Activated T-helper 1 cell treated with anti-CD3 and anti-CD28 coated beads, Interleukin-2, amount 50 U/mL, for 16 hours (primary cell): ENCODE results near the gene ASAP2.

Experiments used
- DNase-seq, 2 donors: peaks; one replicate each; pipeline ENCODE4 v3.0.0-alpha.2; 2020; ENCODE audit warnings: low read depth in 1 of 2, low spot score in 1 of 2

ASAP2 gene

GRCh38 chr2:9317559-9317958 lies 110.9 kb downstream of the ASAP2 start:
- no peak for DNase-seq

- DNase-seq = no peak
These were observed 112.1 kb downstream of the ASAP2 start for GRCh38 chr2:9318461-9319337.

GRCh38 chr2:9319338-9319715 lies 112.7 kb downstream of the ASAP2 start:
- no peak for DNase-seq

- DNase-seq = no peak
These were observed 116.0 kb downstream of the ASAP2 start for GRCh38 chr2:9322576-9322975.

GRCh38 chr2:9325428-9325827 lies 118.8 kb downstream of the ASAP2 start:
- no peak for DNase-seq

GRCh38 chr2:9326975-9327374 lies 120.4 kb downstream of the ASAP2 start:
- DNase-seq = no peak

GRCh38 chr2:9327873-9328352 lies 121.3 kb downstream of the ASAP2 start:
- no peak for DNase-seq

- no peak for DNase-seq
These were observed 122.3 kb downstream of the ASAP2 start for GRCh38 chr2:9328931-9329330.

- DNase-seq = no peak
These were observed 122.9 kb downstream of the ASAP2 start for GRCh38 chr2:9329497-9329896.

GRCh38 chr2:9330612-9331270 lies 124.1 kb downstream of the ASAP2 start:
- DNase-seq = no peak

GRCh38 chr2:9331704-9332103 lies 125.1 kb downstream of the ASAP2 start:
- DNase-seq = no peak

GRCh38 chr2:9332136-9332852 lies 125.7 kb downstream of the ASAP2 start:
- DNase-seq = no peak

GRCh38 chr2:9332853-9333245 lies 126.2 kb downstream of the ASAP2 start:
- no peak for DNase-seq

GRCh38 chr2:9333591-9334171 lies 127.1 kb downstream of the ASAP2 start:
- DNase-seq = no peak

GRCh38 chr2:9334761-9335160 lies 128.1 kb downstream of the ASAP2 start:
- DNase-seq = no peak

GRCh38 chr2:9335322-9335832 lies 128.8 kb downstream of the ASAP2 start:
- DNase-seq = no peak

- no peak for DNase-seq
These were observed 129.6 kb downstream of the ASAP2 start for GRCh38 chr2:9336241-9336575.

- DNase-seq = no peak
These were observed 130.1 kb downstream of the ASAP2 start for GRCh38 chr2:9336576-9337314.

GRCh38 chr2:9337901-9338300 lies 131.3 kb downstream of the ASAP2 start:
- no peak for DNase-seq

- no peak for DNase-seq
These were observed 134.8 kb downstream of the ASAP2 start for GRCh38 chr2:9341337-9341887.
